DMS53 (cell line): Measurements from ENCODE around the gene RAB40C.

Experiments used
- DNase-seq: peaks from one replicate; lab custom pipeline; 2025; lab: John Stamatoyannopoulos, UW

RAB40C gene, protein sequence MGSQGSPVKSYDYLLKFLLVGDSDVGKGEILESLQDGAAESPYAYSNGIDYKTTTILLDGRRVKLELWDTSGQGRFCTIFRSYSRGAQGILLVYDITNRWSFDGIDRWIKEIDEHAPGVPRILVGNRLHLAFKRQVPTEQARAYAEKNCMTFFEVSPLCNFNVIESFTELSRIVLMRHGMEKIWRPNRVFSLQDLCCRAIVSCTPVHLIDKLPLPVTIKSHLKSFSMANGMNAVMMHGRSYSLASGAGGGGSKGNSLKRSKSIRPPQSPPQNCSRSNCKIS

DNA sequence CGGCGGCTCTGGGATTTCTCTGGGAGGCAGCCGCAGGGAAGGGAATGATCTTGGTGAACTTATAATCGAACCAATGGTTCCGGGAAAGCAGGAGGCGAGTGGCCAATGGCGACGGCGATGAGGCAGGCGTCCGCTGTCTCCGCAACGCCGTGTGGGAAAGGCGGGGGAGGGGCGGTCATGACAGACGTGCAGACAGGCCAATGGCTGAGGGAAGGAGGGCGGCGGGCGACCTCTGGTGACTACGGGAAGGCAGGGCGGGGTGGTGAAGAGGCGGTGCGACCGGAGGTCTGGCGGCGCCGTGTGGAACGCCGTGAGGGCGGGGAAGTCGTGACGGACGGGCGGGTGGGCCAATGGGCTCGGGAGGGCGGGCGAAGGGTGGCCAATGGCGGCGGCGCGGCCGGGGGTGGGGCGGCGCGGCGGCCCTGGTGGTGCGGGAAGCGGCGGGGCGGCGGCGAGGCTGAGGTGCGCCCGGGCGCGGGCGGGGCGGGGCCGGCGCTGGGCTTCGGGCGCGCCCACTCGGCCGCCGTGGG is at the start of gene RAB40C:
Gene RAB40C, plus strand, starts transcription at position 409 of the 530 bp plus-strand sequence. CDS start 226 bp downstream, outside the sequence.
- DNase-seq = peak; percentile 98

DNA sequence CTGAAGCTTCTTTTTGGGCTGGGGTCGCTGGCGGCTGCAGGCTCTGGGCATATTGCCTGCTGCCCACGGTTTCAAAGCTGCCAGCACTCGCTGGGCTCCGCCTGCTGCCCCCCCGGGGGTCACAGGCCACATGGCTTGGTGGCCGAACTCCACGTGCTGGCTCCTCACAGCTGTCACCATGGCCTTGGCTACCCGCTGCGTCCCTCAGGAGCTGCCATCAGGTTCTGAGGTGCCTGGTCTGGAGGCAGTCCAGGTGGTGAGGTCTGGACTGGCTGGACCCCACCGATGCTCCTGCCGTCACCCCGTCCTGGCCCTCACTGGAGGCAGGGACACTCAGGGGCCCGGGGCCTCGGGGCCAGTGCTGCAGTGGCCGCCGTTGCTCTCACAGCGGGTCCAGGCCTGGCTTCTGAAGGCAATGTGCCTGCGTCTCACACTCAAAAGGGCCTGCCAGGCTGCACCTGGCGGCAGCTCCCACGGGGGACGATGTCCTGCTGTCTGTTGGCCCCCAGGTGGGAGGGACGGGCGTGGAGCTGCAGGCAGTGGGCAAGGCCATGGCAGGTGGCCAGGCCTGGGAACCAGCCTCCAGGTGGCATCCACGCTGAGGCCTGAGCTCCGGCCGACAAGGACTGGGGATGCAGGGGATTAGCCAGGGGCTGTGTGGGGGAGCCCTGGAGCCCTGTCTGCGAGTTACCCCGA is 49.1 kb upstream of the RAB40C start:
- no peak for DNase-seq

DNA sequence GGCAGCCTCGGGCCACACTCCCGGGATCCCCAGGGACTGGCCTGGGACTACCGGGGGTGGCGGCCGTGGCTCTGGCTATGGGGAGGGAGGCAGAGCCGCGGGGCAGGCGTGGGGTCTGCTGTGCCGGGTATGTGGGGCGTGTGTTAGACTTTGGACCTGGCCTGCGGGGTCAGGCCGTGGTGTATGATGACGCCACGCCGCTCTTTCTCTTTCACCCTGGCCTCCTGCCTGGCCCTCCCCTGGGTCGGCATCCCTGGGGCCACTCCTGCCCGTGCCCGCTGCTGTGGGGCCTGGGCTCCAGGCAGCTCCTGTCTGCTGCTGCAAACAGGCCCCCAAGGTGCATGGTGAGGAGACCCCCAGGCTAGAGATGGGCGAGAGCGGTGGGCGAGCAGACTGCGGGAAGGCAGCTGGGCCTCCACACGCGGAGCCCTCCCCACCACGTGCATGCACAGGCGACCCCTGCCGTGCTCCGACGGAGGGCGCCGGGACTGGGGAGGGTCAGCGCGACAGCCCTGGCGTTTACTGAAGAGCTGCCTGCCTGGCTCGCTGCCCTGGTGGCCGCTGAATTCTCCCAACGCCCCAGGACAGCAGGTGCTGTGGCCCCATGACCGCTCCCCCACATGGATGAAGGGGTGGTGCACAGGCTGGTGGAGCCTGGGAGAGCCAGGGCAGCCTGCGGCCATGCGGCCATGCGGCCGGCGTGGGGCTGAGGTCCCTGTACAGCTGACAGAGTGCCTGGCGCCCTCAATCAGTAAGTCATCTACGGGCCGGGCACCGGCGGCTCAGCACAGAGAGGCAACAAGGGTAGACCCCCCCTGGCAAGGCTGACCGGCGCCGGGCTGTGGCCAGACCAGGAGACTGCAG is 46.3 kb upstream of the RAB40C start:
- DNase-seq = no peak

DNA sequence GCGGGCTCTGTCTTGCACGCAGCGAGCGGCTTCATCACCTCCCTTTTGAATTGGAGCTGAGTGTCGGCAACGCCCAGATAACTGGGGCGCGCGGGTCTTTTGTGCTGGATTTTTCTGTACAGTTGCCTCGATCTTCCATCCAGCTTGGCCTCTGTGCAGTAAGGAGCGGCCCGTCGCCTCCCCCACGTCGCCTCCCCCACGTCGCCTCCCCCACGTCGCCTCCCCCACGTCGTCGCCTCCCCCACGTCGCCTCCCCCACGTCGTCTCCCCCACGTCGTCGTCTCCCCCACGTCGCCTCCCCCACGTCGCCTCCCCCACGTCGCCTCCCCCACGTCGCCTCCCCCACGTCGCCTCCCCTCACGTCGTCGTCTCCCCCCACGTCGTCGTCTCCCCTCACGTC is 45.3 kb upstream of the RAB40C start:
- DNase-seq = no peak

DNA sequence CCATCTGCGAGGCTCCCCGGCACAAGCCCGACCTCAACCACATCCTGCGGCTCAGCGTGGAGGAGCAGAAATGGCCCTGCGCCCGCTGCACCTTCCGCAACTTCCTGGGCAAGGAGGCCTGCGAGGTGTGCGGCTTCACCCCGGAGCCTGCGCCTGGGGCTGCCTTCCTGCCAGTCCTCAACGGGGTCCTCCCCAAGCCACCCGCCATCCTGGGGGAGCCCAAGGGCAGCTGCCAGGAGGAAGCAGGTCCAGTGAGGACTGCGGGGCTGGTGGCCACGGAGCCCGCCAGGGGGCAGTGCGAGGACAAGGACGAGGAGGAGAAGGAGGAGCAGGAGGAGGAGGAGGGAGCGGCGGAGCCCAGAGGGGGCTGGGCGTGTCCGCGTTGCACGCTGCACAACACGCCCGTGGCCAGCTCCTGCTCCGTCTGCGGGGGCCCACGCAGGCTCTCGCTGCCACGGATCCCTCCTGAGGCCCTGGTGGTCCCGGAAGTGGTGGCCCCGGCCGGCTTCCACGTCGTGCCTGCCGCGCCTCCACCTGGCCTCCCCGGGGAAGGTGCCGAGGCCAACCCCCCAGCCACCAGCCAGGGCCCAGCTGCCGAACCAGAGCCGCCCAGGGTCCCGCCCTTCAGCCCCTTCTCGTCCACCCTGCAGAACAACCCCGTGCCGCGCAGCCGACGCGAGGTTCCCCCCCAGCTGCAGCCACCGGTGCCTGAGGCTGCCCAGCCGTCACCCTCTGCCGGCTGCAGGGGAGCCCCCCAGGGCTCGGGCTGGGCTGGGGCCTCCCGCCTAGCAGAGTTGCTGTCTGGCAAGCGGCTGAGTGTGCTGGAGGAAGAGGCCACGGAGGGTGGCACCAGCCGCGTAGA is 42.7 kb upstream of the RAB40C start:
- DNase-seq = peak; percentile 47

DNA sequence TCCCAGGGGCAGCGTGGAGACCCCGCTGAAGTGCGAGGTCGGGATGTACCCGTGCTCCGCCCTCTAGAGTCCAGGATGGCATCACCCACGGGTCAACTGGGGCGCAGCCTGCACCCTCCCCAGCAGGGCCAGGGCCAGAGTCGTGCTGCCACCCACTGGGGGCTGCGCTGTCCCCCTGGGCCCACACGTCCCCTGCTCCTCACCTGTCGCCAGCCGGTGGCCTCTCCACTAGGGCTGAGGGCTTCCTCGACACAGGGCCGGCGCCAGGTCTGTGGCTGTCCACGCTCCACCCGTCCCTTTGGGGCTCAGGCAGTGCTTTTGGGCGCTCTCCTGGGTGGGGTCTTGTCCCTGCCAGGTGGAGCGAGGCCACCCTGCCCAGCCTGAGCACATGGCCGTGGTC is 41.3 kb upstream of the RAB40C start:
- no peak for DNase-seq

DNA sequence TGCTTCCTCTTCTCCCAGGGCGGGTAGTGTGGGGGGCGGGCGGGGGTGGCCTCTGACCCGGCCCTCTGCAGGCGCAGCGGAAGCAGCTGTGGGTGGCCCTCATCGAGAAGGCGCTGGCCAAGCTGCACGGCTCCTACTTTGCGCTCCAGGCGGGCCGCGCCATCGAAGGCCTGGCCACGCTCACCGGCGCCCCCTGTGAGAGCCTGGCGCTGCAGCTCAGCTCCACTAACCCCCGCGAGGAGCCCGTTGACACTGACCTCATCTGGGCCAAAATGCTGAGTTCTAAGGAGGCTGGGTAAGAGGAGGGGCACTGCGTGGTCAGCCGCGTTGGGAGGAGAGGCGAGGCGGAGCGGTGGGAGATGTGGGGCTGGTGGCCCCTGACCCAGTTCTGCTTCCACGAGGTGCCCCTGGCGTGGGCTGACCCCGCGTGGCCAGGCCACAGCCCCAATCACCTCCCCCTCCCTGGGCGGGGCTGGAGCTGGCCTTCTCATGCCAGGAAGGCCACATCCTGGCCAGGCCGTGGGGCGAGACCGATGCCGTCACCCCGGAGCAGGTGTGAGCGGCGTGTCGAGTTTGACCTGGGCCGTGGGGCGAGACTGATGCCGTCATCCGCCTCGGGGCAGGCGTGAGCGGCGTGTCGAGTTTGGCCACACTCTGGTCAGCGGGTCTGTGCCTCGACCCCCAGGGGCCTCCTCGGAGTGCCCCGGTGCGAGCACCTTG is 40.2 kb upstream of the RAB40C start:
- DNase-seq = no peak

DNA sequence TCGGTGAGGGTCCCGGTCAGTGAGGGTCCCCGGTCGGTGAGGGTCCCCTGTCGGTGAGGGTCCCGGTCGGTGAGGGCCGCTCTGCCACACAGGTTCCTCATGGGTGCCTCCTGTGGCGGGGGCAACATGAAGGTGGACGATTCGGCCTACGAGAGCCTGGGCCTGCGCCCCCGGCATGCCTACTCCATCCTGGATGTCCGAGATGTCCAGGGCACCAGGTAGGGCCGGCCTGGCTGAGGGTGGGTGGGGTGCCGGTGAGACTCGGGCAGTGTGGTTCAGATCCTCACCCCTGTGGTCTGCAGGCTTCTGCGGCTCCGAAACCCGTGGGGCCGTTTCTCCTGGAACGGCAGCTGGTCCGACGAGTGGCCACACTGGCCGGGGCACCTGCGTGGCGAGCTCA is 38.7 kb upstream of the RAB40C start:
- DNase-seq = no peak

DNA sequence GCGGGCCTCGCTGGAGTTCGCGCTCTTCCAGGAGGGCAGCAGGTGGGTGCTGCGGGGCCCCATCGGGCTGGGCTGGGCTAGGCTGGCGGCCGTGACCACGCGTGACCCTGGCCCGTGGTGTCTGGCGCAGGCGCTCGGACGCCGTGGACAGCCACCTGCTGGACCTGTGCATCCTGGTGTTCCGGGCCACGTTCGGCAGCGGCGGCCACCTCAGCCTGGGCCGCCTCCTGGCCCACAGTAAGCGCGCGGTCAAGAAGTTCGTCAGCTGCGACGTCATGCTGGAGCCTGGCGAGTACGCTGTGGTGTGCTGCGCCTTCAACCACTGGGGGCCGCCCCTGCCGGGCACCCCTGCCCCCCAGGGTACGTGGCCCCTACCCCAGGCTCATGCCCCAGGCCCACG is 37.7 kb upstream of the RAB40C start:
- no peak for DNase-seq

DNA sequence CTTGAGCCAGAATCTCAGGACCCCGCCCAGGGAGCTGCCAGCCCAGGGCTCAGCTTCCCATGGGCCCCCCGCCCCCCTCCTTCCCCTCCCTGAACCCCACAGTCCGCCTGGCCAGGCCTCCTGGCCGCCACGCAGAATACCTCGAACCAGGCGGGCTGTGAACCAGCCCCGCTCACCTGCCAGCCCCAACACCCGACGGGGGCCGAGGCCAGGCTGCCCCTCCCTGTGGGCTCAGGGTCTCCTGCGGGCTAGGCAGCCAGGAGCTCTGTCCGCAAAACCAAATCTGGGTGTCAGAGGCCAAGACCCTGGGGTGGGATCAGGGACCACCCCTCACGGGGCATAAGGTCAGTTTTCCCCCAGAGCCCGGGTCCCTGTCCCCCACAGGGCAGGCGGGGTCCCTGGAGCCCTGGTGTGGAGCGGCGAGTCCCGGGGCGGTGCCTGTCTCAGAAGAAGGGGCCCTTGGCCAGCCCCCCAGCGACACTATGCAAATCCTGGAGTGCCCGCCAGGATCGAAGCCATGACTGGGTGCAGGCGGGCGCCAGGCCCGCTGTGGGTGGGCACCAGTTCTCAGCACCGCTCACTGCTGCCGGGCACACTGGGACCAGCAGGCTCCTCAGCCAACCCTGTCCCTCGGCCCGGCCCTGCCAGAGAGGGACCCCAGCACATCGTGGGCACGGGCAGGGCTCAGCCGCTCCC is 36.1 kb upstream of the RAB40C start:
- DNase-seq = no peak

DNA sequence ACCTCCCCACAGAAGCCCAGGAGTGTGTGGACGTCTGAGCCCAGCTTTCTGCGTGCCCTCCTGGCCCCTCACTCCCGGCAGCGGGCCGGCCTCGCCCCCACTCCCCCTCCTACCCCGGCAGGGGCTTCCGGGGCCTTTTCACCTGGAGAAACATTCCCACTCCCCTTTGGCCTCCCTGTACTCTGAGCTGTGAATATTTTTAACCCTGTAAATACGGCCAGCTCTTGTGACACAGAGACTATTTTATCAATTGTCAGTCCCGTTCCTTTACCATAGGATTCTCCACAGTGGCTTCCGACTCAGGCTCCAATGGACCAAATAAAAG is 35.6 kb upstream of the RAB40C start:
- DNase-seq = no peak

DNA sequence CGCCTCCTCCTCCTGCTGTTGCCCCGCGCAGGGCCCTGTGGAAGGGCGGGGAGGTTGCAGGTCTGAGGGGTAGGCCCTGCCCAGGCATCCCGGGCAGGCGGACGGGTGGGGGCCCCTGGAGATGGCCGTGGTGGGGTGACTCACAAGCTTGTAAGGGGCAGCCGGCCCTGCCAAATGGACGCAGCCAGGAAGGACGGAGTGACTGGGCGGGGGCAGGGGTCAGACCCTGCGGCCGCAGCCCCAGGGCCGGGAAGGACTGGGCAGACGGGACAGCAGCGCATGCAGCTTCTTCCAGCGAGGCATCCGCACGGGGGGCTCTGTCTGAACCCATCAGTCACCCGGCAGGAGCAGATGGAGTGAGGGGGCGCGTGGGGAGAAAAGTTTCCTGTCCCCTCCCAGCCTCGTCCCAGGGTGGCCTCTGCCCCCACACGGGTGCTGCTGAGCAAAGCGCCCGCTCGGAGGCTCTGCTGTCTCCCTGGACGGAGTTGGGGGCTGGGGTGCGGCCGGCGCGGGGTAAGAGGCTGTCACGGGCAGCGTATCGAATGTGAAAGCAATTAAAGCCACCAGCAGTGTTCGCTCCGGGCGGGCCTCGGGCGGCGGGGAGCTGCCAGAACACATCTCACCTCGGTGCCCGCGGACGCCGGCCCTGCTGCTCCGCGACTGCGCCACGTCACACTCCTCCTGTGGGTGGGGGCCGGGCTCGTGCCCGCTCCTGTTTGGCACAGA is 35.1 kb upstream of the RAB40C start:
- DNase-seq = peak; percentile 64

DNA sequence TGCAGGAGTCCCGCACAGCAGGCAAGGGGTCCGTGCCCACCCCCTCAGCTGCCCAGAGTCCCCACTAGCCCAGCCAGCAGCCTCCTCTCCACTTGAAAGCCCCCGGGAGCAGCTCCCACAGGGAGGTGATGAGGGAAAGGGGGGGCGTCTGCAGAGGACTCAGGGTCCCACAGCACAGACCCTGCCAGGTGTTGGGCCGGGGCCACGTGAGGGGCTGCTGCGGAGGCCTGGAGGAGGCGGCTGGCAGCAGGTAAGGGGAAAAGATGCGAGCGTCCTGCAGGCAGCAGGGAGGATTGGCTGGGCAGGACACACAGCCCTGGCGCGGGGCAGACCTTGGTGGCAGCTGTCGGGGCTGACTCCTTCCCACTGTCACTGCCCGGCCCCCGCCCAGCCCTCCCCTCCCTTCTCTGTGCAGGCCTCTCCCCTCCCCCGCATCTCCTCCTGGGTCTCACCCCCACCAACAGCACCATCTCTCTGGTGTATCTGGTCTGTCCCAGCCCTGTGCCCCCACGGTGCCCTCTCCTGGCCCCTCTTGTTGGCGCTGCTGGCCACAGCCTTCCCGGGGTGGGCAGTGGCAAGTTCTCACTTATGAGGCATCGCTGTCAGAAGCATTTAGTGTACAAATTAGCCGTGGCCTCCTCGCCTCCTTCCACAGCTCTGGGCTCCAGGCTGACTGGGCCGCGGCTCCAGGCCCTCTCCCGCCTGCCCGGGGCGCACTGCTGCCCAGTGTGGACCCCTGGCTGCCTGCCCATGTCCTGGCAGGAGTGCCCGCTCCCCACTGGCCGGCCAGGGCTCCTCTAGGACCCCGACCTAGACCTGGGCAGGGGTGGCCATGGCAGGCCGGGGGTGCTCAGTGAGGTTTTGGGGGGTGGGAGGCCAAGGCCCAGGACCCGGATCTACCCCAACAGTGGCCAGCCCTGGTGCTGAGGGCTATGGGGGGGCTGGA is 34.1 kb upstream of the RAB40C start:
- peak; percentile 34 for DNase-seq

DNA sequence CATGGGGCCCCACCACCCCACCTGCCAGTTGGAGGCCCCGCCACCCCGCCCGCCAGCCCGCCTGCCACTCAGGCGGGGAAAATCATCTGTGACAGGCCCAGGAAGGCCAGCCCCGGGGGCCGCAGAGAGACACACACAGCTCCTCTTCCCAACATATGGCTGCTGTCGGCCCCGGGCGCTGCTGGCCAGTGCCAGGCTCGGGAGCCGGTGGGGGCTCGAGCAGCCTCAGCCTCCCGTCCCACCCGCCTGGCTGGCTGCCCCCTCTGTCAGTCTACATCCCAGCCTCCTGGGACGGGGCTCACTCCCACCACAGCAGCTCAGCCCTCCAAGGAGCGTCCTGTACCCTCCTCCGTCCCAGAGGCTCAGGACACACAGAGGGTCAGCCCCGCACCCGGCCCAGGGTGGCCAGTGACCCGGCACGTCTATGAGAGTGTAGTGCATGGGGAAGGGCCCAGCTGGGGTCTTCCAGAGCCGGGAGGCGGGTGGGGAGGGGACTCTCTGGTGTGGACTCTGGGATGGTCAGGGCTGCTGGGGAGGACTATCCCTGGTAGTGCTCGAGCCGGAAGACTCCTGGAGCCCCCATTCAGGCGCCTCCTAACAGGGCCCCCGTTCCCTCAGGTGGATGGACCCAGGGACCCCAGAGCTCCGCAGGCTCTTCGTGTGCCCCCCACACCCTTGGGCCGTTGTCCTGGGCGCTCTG is 33.2 kb upstream of the RAB40C start:
- no peak for DNase-seq

DNA sequence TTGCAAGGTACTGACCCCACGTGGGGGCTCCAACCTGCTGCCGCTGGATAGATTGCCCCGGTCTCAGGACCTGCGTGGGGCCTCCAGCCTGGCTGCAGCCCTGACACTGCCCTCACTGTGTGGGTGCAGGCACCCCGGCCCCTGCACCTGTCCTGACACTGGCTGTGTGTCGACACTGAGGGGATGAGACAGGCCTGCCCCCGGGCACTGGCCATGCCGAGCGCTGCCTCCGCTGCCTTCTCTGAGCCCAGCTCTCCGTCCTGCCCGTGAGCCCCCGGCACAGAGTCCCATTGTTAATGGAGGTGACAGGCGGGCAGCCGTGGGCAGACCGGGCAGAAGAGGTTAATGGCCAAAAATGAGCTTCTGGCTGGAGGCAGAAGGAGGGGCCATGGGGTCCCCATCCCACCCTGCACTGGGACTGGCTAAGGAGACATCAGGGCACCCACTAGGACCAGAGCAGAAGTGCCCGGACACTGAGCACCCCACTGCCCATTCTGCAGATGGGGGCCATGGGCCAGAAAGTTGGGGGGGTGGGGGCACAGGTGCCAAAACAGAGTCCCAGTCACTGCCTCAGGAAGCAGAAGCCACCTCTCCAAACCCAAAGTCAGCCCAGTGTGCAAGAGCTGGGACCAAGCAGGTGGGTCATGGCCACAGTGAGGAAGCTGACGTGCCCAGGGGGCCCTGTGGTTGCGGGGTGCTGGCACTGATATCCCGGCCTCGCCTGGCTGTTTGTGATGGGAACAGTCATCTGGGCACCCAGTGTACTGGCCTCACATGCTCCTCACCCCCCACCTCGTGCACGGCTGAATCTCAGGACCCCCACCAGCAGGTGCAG is 32.2 kb upstream of the RAB40C start:
- no peak for DNase-seq

DNA sequence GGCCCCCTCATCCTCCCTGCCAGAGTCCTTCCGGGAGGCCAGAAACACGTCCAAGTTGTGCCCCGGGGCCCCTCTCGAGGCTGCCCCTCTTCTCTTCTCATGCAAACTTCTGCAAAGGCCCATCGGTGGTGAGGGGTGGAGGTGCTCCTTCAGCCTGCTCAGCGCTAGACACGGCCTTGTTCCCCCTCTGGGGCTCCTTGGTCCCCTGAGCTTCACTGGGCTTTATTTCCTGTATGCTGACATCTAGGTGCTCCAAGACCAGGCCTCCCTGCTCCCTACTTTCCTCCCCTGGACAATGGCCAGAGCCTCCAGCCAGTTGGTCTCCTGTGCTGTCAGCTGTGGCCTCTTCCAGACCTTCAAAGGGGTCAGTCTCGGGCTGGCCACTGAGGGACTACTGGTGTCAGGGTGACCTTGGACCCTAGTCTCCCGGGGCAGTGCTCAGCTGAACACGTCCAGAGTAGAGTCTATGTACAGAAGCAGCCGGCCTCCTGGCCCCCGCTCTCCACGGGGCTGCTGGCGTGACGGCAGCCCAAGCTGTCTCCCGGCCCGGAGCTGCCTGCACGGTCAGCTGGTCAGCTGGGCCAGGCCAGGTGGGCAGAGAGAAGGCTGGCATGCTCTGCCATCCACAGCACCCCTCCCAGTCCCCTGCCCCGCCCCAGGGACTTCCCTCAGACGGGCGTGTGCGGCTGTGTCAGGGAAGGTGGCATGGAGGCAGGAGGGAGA is 31.4 kb upstream of the RAB40C start:
- no peak for DNase-seq
